Stimulated activated CD4-positive, alpha-beta T cell treated with anti-CD3 and anti-CD28 coated beads, Interleukin-15, amount 100 ng/mL, for 48 hours (primary cell): ENCODE results near the gene GPR137.
"Not testable (repeated sequence)": the region's sequence is repeated elsewhere in the genome, so short reads cannot be mapped to it uniquely, and the experiment has no call there.

Experiments used
- DNase-seq, 2 donors: peaks; one replicate each; pipeline ENCODE4 v3.0.0-alpha.2; 2020; ENCODE audit warnings: low read depth in 2 of 2

GPR137 gene

GRCh38 chr11:64284962-64285884 is at the start of gene GPR137:
TSS of gene GPR137 (plus strand) at chr11:64285848. CDS start at chr11:64286525, 677 bp downstream.
- peak; percentile 75 to 83 for DNase-seq

GRCh38 chr11:64237484-64237951 is 48.1 kb upstream of the GPR137 start:
- no peak for DNase-seq

GRCh38 chr11:64238076-64238475 is 47.6 kb upstream of the GPR137 start:
- DNase-seq: no peak

- no peak for DNase-seq
These were observed 46.6 kb upstream of the GPR137 start for GRCh38 chr11:64238999-64239398.

GRCh38 chr11:64239662-64240434 is 45.8 kb upstream of the GPR137 start:
- no peak for DNase-seq

GRCh38 chr11:64240435-64241240 is 45.0 kb upstream of the GPR137 start, which contains the start of gene FKBP2:
TSS of gene FKBP2 (plus strand) at chr11:64241095. CDS start at chr11:64242388, 1,293 bp downstream.
- DNase-seq: peak; percentile 95 to 97

GRCh38 chr11:64241241-64241490 is 44.5 kb upstream of the GPR137 start:
- peak; percentile 100 for DNase-seq

GRCh38 chr11:64241491-64242374 is 43.9 kb upstream of the GPR137 start:
- DNase-seq: no peak

- DNase-seq: no peak
These were observed 42.3 kb upstream of the GPR137 start for GRCh38 chr11:64243236-64243854.

- no peak for DNase-seq
These were observed 41.5 kb upstream of the GPR137 start for GRCh38 chr11:64244107-64244506.

GRCh38 chr11:64244966-64245365 is 40.7 kb upstream of the GPR137 start:
- DNase-seq: no peak

- no peak for DNase-seq
These were observed 40.2 kb upstream of the GPR137 start for GRCh38 chr11:64245401-64245796.

- peak; percentile 67 to 80 for DNase-seq
These were observed 39.6 kb upstream of the GPR137 start for GRCh38 chr11:64245797-64246620.

- DNase-seq: not testable (repeated sequence)
These were observed 39.1 kb upstream of the GPR137 start for GRCh38 chr11:64246621-64246870.

GRCh38 chr11:64246871-64247728 is 38.5 kb upstream of the GPR137 start, which contains the start of gene PPP1R14B:
TSS of gene PPP1R14B (minus strand) at chr11:64246943. CDS start at chr11:64246673, 270 bp downstream.
- peak; percentile 59 to 78 for DNase-seq

GRCh38 chr11:64247729-64248531 is 37.7 kb upstream of the GPR137 start:
- no peak for DNase-seq

GRCh38 chr11:64248578-64248977 is 37.1 kb upstream of the GPR137 start:
- no peak for DNase-seq

- DNase-seq: no peak
These were observed 36.6 kb upstream of the GPR137 start for GRCh38 chr11:64249038-64249437.
